Spleen (tissue), 11 donors: ENCODE data around the gene CCDC106. TPM values are rescaled to one million over a fixed set of nuclear protein-coding genes. Genes with fewer than 3 reads are reported as not detected.
A peak's percentile ranks its signal among the peaks of the same experiment; 100 is the strongest.

Experiments used
- DNase-seq: peaks from one replicate; pipeline ENCODE4 v3.0.0-alpha.2; 2020
- H3K27ac ChIP-seq, 8 donors: fragments of 200-600 bp; sonication (generic) in 7 of 8; 1 replicate in 4 of 8; 2 replicates in 4 of 8; pipeline versions ENCODE4 v1.5.0 to v1.8.0; 2016 to 2021; ENCODE audit warnings: inconsistent platforms in 4 of 8, mild to moderate bottlenecking in 4 of 8, moderate library complexity in 1 of 8
- H3K27me3 ChIP-seq, 7 donors: fragments of 200-600 bp; sonication (generic) in 6 of 7; replicated peaks in 1 of 7; 1 replicate in 4 of 7; 2 replicates in 3 of 7; pipeline versions ENCODE4 v1.5.0 to v1.8.0; 2016 to 2021; ENCODE audit warnings: inconsistent platforms in 3 of 7, mild to moderate bottlenecking in 1 of 7
- H3K36me3 ChIP-seq, 6 donors: fragments of 200-600 bp; sonication (generic) in 5 of 6; 1 replicate in 4 of 6; 2 replicates in 2 of 6; pipeline versions ENCODE4 v1.5.0 to v1.8.0; 2016 to 2021; ENCODE audit warnings: inconsistent platforms in 2 of 6
- H3K4me1 ChIP-seq, 6 donors: fragments of 200-600 bp; sonication (generic) in 5 of 6; 1 replicate in 3 of 6; 2 replicates in 3 of 6; pipeline versions ENCODE4 v1.5.0 to v1.8.0; 2016 to 2021; ENCODE audit warnings: inconsistent platforms in 3 of 6
- H3K4me3 ChIP-seq, 8 donors: fragments of 200-600 bp; sonication (generic) in 7 of 8; 1 replicate in 4 of 8; 2 replicates in 4 of 8; pipeline versions ENCODE4 v1.5.0 to v1.8.0; 2016 to 2021; ENCODE audit warnings: inconsistent platforms in 4 of 8, mild to moderate bottlenecking in 4 of 8, moderate library complexity in 2 of 8
- H3K9me3 ChIP-seq, 8 donors: fragments of 200-600 bp; sonication (generic) in 7 of 8; 1 replicate in 4 of 8; 2 replicates in 4 of 8; pipeline versions ENCODE4 v1.5.0 to v1.8.0; 2016 to 2021; ENCODE audit warnings: inconsistent platforms in 4 of 8
- CTCF ChIP-seq, 11 experiments: fragments of 200-600 bp in 7 of 11; fragments of 450-650 bp in 4 of 11; sonication (generic) in 4 of 11; IDR thresholded peaks in 8 of 11; conservative IDR thresholded peaks in 3 of 11; 1 replicate in 7 of 11; 2 replicates in 4 of 11; pipeline versions ENCODE4 v1.4.0 to v1.8.0; 2016 to 2021; ENCODE audit warnings: antibody characterized with exemption in 11 of 11, inconsistent platforms in 4 of 11, mild to moderate bottlenecking in 1 of 11
- POLR2A ChIP-seq, 3 donors: fragments of 450-650 bp; IDR thresholded peaks; one replicate each; pipeline ENCODE4 v1.5.1; 2017; ENCODE audit warnings: antibody characterized with exemption in 3 of 3, mild to moderate bottlenecking in 1 of 3
- POLR2AphosphoS5 ChIP-seq, 3 donors: sonication (generic); formaldehyde crosslinking; IDR thresholded peaks; one replicate each; pipeline ENCODE4 v1.5.1; 2017; ENCODE audit warnings: antibody characterized with exemption in 3 of 3
- WGBS, 5 donors: extraction: QIAGEN DNeasy Blood & Tissue Kit in 3 of 5; methylation state at CpG; one replicate each; pipeline versions ENCODE4 v1.1.5 to v1.1.7; 2013 to 2018; 5-methylcytosine and 5-hydroxymethylcytosine counted together
- intact Hi-C: fragments of 100-400 bp; cut with DNase I; formaldehyde crosslinking; loops from one replicate; pipeline ENCODE4 v1.15.0; 2023; ENCODE audit warnings: low total_unique reads
- polyA plus RNA-seq, 3 donors: library from polyadenylated mRNA; stranded (reverse); fragments of 200-250 nt; gene quantifications; one replicate each; pipeline ENCODE4 v1.2.1, GENCODE V29; 2013
- total RNA-seq, 7 donors: library from RNA; depleted of rRNA in 3 of 7; stranded (reverse); fragments of >200 nt in 3 of 7; fragmentation: NEBNext Ultra II Directional in 4 of 7; extraction: Animal tissue kit (Norgen Biotek cat#: 25700) in 4 of 7; gene quantifications; one replicate each; pipeline versions ENCODE4 v1.1.0 to v1.2.1, GENCODE V29; 2016 to 2021
- donor health status: healthy with polysubstance abuse.
- donor health status: DM: no; HTN: no; CAD: no; lungs with moderate emphysema.
- donor health status: DM: no; HTN: no; CAD: no.
- donor health status: Bipolar disorder and iron deficiency.
- donor health status: healthy.
- donor health status: DM: no; HTN: no; CAD: no.
- donor health status: DM: yes; HTN: yes; CAD: no.

CCDC106 gene
- total and polyA plus RNA-seq, 10 donors = 11.9 to 40.1 (median 18.6) TPM

GRCh38 chr19:55695511-55696290 lies 47.7 kb downstream of the CCDC106 start:
- H3K27me3 ChIP-seq = no peaks in the 10 kb centered on the region
- intact Hi-C loops = no loop called here
- peak; percentile 24 for DNase-seq
- TF ChIP-seq CTCF (IDR thresholded peaks at IDR 0.05 in 8 of 11, conservative IDR thresholded peaks at IDR 0.05 in 3 of 11) (no peak), POLR2AphosphoS5 (IDR thresholded peaks at IDR 0.05) (peak in 1 of 3 donors; percentile 47)
- no peak overlapping the region for H3K4me3 ChIP-seq
- 92 to 94% (median 93%) methylated on average over 17 to 23 of the region's 23 CpGs for WGBS, 5 donors
- no peak overlapping the region for H3K27ac ChIP-seq
- peaks cover 0 to 7% (median 0%) of the 10 kb centered on the region in 6 donors for H3K4me1 ChIP-seq
- H3K9me3 ChIP-seq = no peaks in the 10 kb centered on the region
- peaks cover 2 to 100% (median 85%) of the 10 kb centered on the region in 6 donors for H3K36me3 ChIP-seq

GRCh38 chr19:55696301-55697068 lies 48.5 kb downstream of the CCDC106 start:
- peaks cover 2 to 100% (median 79%) of the 10 kb centered on the region in 6 donors for H3K36me3 ChIP-seq
- intact Hi-C loops = no loop called here
- H3K4me3 ChIP-seq = no peak overlapping the region
- no peaks in the 10 kb centered on the region for H3K9me3 ChIP-seq
- TF ChIP-seq POLR2AphosphoS5 (IDR thresholded peaks at IDR 0.05) (peak in 1 of 3 donors; percentile 22), CTCF (IDR thresholded peaks at IDR 0.05 in 8 of 11, conservative IDR thresholded peaks at IDR 0.05 in 3 of 11) (no peak)
- H3K27ac ChIP-seq = no peak overlapping the region
- no peaks in the 10 kb centered on the region for H3K27me3 ChIP-seq
- H3K4me1 ChIP-seq = peaks cover 0 to 7% (median 0%) of the 10 kb centered on the region in 6 donors
- WGBS, 5 donors = 86 to 96% (median 92%) methylated on average over 13 to 20 of the region's 20 CpGs
- DNase-seq = peak; percentile 66

- peak; percentile 59 for DNase-seq
- TF ChIP-seq POLR2A (IDR thresholded peaks at IDR 0.05) = no peak
- TF ChIP-seq POLR2AphosphoS5 (IDR thresholded peaks at IDR 0.05) = no peak
- no peak for TF ChIP-seq CTCF (IDR thresholded peaks at IDR 0.05 in 8 of 11, conservative IDR thresholded peaks at IDR 0.05 in 3 of 11)
- Histone ChIP-seq H3K9me3 (no peaks in the 10 kb centered on the region), H3K27ac (no peak overlapping the region), H3K4me3 (no peak overlapping the region), H3K27me3 (no peaks in the 10 kb centered on the region), H3K4me1 (peaks cover 0 to 7% (median 0%) of the 10 kb centered on the region in 6 donors), H3K36me3 (peaks cover 2 to 97% (median 74%) of the 10 kb centered on the region in 6 donors)
- intact Hi-C loops = no loop called here
- WGBS, 5 donors = 82 to 94% (median 84%) methylated on average over 11 to 12 of the region's 12 CpGs
Observed at GRCh38 chr19:55697069-55697440, 49.0 kb downstream of the CCDC106 start.

GRCh38 chr19:55697698-55698097 lies 49.7 kb downstream of the CCDC106 start:
- DNase-seq = peak; percentile 34
- WGBS, 5 donors = 89 to 97% (median 96%) methylated on average over 8 of the region's 8 CpGs
- intact Hi-C loops = no loop called here
- H3K4me3 ChIP-seq = no peak overlapping the region
- H3K9me3 ChIP-seq = no peaks in the 10 kb centered on the region
- no peak for TF ChIP-seq POLR2AphosphoS5 (IDR thresholded peaks at IDR 0.05)
- TF ChIP-seq POLR2A (IDR thresholded peaks at IDR 0.05) = no peak
- TF ChIP-seq CTCF (IDR thresholded peaks at IDR 0.05 in 8 of 11, conservative IDR thresholded peaks at IDR 0.05 in 3 of 11) = no peak
- H3K36me3 ChIP-seq = peaks cover 2 to 94% (median 68%) of the 10 kb centered on the region in 6 donors
- no peak overlapping the region for H3K27ac ChIP-seq
- H3K27me3 ChIP-seq = no peaks in the 10 kb centered on the region
- H3K4me1 ChIP-seq = peaks cover 0 to 7% (median 0%) of the 10 kb centered on the region in 6 donors
